Spleen (tissue), 3 donors: ENCODE data around the gene ALKBH5.

Experiments used
- POLR2A ChIP-seq, 3 donors: fragments of 450-650 bp; IDR thresholded peaks; one replicate each; pipeline ENCODE4 v1.5.1; 2017; ENCODE audit warnings: antibody characterized with exemption in 3 of 3, mild to moderate bottlenecking in 1 of 3
- POLR2AphosphoS5 ChIP-seq, 3 donors: sonication (generic); formaldehyde crosslinking; IDR thresholded peaks; one replicate each; pipeline ENCODE4 v1.5.1; 2017; ENCODE audit warnings: antibody characterized with exemption in 3 of 3

DNA sequence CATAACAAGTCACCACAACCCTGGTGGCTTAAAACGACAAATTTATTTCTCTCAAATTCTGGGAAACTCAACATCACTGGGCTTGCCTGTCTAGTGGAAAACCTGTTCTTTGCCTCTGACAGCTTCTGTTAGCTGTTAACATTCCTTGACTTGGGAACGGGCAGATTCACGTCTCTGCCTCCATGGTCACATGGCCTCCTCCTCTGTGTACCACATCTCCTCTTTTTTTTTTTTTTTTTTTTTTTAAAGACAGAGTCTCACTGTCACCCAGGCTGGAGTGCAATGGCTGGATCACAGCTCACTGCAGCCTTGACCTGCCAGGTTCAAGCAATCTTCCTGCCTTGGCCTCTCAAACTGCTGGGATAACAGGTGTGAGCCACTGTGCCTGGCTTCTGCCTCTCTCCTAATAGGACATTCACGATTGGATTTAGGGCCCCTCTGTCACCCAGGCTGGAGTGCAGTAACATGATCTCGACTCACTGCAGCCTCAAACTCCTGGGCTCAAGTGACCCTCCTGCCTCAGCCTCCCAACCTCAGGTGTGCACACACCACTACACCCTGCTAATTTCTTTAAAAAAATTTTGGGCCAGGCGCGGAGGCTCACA, 30.1 kb downstream of the ALKBH5 start:
- no peak for TF ChIP-seq POLR2AphosphoS5 (IDR thresholded peaks at IDR 0.05)
- no peak for TF ChIP-seq POLR2A (IDR thresholded peaks at IDR 0.05)
